Measurements from ENCODE around the gene LIPE. TPM values are rescaled to one million over a fixed set of nuclear protein-coding genes. Genes with fewer than 3 reads are reported as not detected.

Gene LIPE
- 2.4 and 3.0 TPM in 2 replicates for total RNA-seq

GRCh38 chr19:42427313-42427712 is at the start of gene LIPE:
TSS of gene LIPE (minus strand) at chr19:42427388. CDS start at chr19:42427149, 239 bp downstream.

GRCh38 chr19:42442833-42443232 is 15.6 kb upstream of the LIPE start, which contains the start of gene CXCL17:
TSS of gene CXCL17 (minus strand) at chr19:42442946. CDS start at chr19:42442832, 114 bp downstream.

GRCh38 chr19:42389899-42390298 is 37.3 kb downstream of the LIPE start, which contains the start of gene CNFN:
TSS of gene CNFN (minus strand) at chr19:42390297. CDS start at chr19:42389037, 1,260 bp downstream.

Other genes with a start within 250 kb of the LIPE start
- 13.2 and 13.7 TPM in 2 replicates for gene DEDD2, start 209.7 kb downstream of the LIPE start, total RNA-seq
- gene ZNF526, start 207.1 kb downstream of the LIPE start, total RNA-seq, result 5.7 and 8.4 TPM in 2 replicates
- 5.3 and 7.7 TPM in 2 replicates for gene GSK3A, start 184.8 kb downstream of the LIPE start, total RNA-seq
- 8.1 and 13.7 TPM in 2 replicates for gene ERF, start 172.3 kb downstream of the LIPE start, total RNA-seq
- gene CIC, start 158.1 kb downstream of the LIPE start, total RNA-seq, result 7.1 and 13.9 TPM in 2 replicates
- gene PRR19, start 125.3 kb downstream of the LIPE start, total RNA-seq, result 0.09 and 0.14 TPM in 2 replicates
- gene PAFAH1B3, start 124.8 kb downstream of the LIPE start, total RNA-seq, result 10.8 and 16.1 TPM in 2 replicates
- not detected in 2 replicates for gene TMEM145, start 114.1 kb downstream of the LIPE start, total RNA-seq
- gene MEGF8, start 101.8 kb downstream of the LIPE start, total RNA-seq, result 17.4 and 27.0 TPM in 2 replicates
- gene CNFN, start 37.1 kb downstream of the LIPE start, total RNA-seq, result not detected in 2 replicates
- gene CXCL17, start 15.6 kb upstream of the LIPE start, total RNA-seq, result not detected in 2 replicates
- gene CEACAM1, start 101.1 kb upstream of the LIPE start, total RNA-seq, result not detected in 2 replicates
- gene CEACAM8, start 167.5 kb upstream of the LIPE start, total RNA-seq, result not detected in 2 replicates

Data from smooth muscle cell of bladder (primary cell).